Lower lobe of right lung (tissue), 2 donors: ENCODE data around the gene SNRPB. TPM values are rescaled to one million over a fixed set of nuclear protein-coding genes. Genes with fewer than 3 reads are reported as not detected.

Experiments used
- ATAC-seq, 2 donors: fragments of 200-7000 bp; cut with Tn5 transposase; one replicate each; pipeline ENCODE4 v1.9.1; 2020 to 2022; ENCODE audit warnings: mild to moderate bottlenecking in 2 of 2, moderate library complexity in 2 of 2
- DNase-seq: peaks from one replicate; pipeline ENCODE4 v3.0.0-alpha.2; 2020
- H3K27ac ChIP-seq: fragments of 200-600 bp; one replicate; pipeline ENCODE4 v1.8.0; 2022
- H3K27me3 ChIP-seq: fragments of 200-600 bp; one replicate; pipeline ENCODE4 v1.8.0; 2022; ENCODE audit warnings: low read depth
- H3K36me3 ChIP-seq: fragments of 200-600 bp; one replicate; pipeline ENCODE4 v1.8.0; 2022; ENCODE audit warnings: mild to moderate bottlenecking
- H3K4me1 ChIP-seq: fragments of 200-600 bp; one replicate; pipeline ENCODE4 v1.8.0; 2022
- H3K4me3 ChIP-seq: fragments of 200-600 bp; one replicate; pipeline ENCODE4 v1.8.0; 2022; ENCODE audit warnings: mild to moderate bottlenecking
- H3K9me3 ChIP-seq: fragments of 200-600 bp; one replicate; pipeline ENCODE4 v1.8.0; 2022
- CTCF ChIP-seq: fragments of 200-600 bp; IDR thresholded peaks from one replicate; pipeline ENCODE4 v1.8.0; 2022; ENCODE audit warnings: antibody characterized with exemption, mild to moderate bottlenecking
- intact Hi-C: fragments of 100-400 bp; cut with DNase I; formaldehyde crosslinking; loops from one replicate; pipeline ENCODE4 v1.11.0; 2022
- long read RNA-seq: library from polyadenylated mRNA; unstranded; transcript quantifications from one replicate; pipeline ENCODE4 v2.0.0, GENCODE V29; 2021
- total RNA-seq: library from RNA; stranded (reverse); fragmentation: NEBNext Ultra II Directional; extraction: Animal tissue kit (Norgen Biotek cat#: 25700); gene quantifications from one replicate; pipeline ENCODE4 v1.2.1, GENCODE V29; 2021
- donor health status: DM: no; HTN: yes; CAD: no; lungs with severe emphysema.

SNRPB gene
- 78.8 TPM for total RNA-seq
- long read RNA-seq, transcript SNRPB-201 (7 exons, 1,154 nt), result major isoform, 64 of 106 reads
- long read RNA-seq, transcript SNRPB-202 (7 exons, 1,008 nt), result minor isoform, 26 of 106 reads
- long read RNA-seq, partial matches to known transcripts, result 5 of 106 reads
- long read RNA-seq, other reads (novel, unspliced or antisense), result 11 of 106 reads

- peak within 1 kb of the TSS; percentile 89 for H3K27ac ChIP-seq
- H3K36me3 ChIP-seq, result peaks cover 28% of the 10 kb centered on the region
- peak; percentile 97 for DNase-seq
- H3K4me1 ChIP-seq, result peaks cover 23% of the 10 kb centered on the region
- TF ChIP-seq CTCF, result no peak
- H3K4me3 ChIP-seq, result peak within 1 kb of the TSS; percentile 78
- H3K9me3 ChIP-seq, result no peaks in the 10 kb centered on the region
- no peaks in the 10 kb centered on the region for H3K27me3 ChIP-seq
- intact Hi-C loops, result no loop called here
- ATAC-seq, result peak; percentile 99
Measured at GRCh38 chr20:2470423-2471193, at the start of gene SNRPB. Gene SNRPB (minus strand): TSS chr20:2470789. CDS start chr20:2470690, 99 bp downstream.

- DNase-seq (no peak), ATAC-seq (no peak)
- intact Hi-C loops, result no loop called here
- Histone ChIP-seq H3K4me3 (no peak overlapping the region), H3K9me3 (no peaks in the 10 kb centered on the region), H3K27me3 (no peaks in the 10 kb centered on the region), H3K27ac (no peak overlapping the region), H3K36me3 (no peaks in the 10 kb centered on the region), H3K4me1 (peaks cover 8% of the 10 kb centered on the region)
- TF ChIP-seq CTCF, result no peak
Measured at GRCh38 chr20:2519115-2519809, 48.7 kb upstream of the SNRPB start.

GRCh38 chr20:2518558-2518957 is 48.0 kb upstream of the SNRPB start:
- intact Hi-C loops, result no loop called here
- H3K36me3 ChIP-seq, result no peaks in the 10 kb centered on the region

GRCh38 chr20:2518096-2518495 is 47.5 kb upstream of the SNRPB start:
- no peak overlapping the region for H3K4me3 ChIP-seq
- H3K9me3 ChIP-seq, result no peaks in the 10 kb centered on the region
- H3K4me1 ChIP-seq, result no peaks in the 10 kb centered on the region
- ATAC-seq (no peak), DNase-seq (no peak)
- no peaks in the 10 kb centered on the region for H3K27me3 ChIP-seq
- H3K36me3 ChIP-seq, result no peaks in the 10 kb centered on the region
- H3K27ac ChIP-seq, result no peak overlapping the region
- intact Hi-C loops, result no loop called here
- TF ChIP-seq CTCF, result no peak

More at GRCh38 chr20:2518558-2518957, 48.0 kb upstream of the SNRPB start:
- DNase-seq, result no peak
- Histone ChIP-seq H3K9me3 (no peaks in the 10 kb centered on the region), H3K4me3 (no peak overlapping the region), H3K27me3 (no peaks in the 10 kb centered on the region), H3K27ac (no peak overlapping the region), H3K4me1 (peaks cover under 1% of the 10 kb centered on the region)
- TF ChIP-seq CTCF, result no peak
- ATAC-seq, result no peak

GRCh38 chr20:2516399-2516798 is 45.8 kb upstream of the SNRPB start:
- no peak for ATAC-seq
- H3K27me3 ChIP-seq, result no peaks in the 10 kb centered on the region
- intact Hi-C loops, result no loop called here
- H3K4me1 ChIP-seq, result no peaks in the 10 kb centered on the region
- H3K27ac ChIP-seq, result no peak overlapping the region
- H3K9me3 ChIP-seq, result no peaks in the 10 kb centered on the region
- no peak overlapping the region for H3K4me3 ChIP-seq
- DNase-seq, result no peak
- TF ChIP-seq CTCF, result no peak
- H3K36me3 ChIP-seq, result no peaks in the 10 kb centered on the region
